Neural progenitor cell (in vitro differentiated cells): ENCODE results near the gene B3GNT9. TPM values are rescaled to one million over a fixed set of nuclear protein-coding genes. Genes with fewer than 3 reads are reported as not detected.

Source experiments
- DNase-seq: peaks from one replicate; pipeline ENCODE4 v3.0.0-alpha.2; 2016; ENCODE audit warnings: low spot score
- H2AFZ ChIP-seq: fragments of 200-600 bp; sonication (generic); replicated peaks from 2 replicates; pipeline ENCODE4 v1.6.1; 2016; ENCODE audit warnings: antibody characterized with exemption
- H3F3A ChIP-seq: fragments of 200-600 bp; sonication (generic); 2 replicates; pipeline ENCODE4 v1.6.1; 2016; ENCODE audit warnings: antibody characterized with exemption, low read depth
- H3K27ac ChIP-seq: fragments of 200-600 bp; sonication (generic); 2 replicates; pipeline ENCODE4 v1.5.1; 2016; ENCODE audit warnings: mild to moderate bottlenecking
- H3K27me3 ChIP-seq: fragments of 200-600 bp; sonication (generic); 2 replicates; pipeline ENCODE4 v1.6.1; 2016; ENCODE audit warnings: mild to moderate bottlenecking, moderate library complexity
- H3K36me3 ChIP-seq: fragments of 200-600 bp; sonication (generic); 2 replicates; pipeline ENCODE4 v1.5.1; 2016
- H3K4me1 ChIP-seq: fragments of 200-600 bp; sonication (generic); 2 replicates; pipeline ENCODE4 v1.6.1; 2016; ENCODE audit warnings: mixed run types
- H3K4me2 ChIP-seq: fragments of 200-600 bp; sonication (generic); 2 replicates; pipeline ENCODE4 v1.6.1; 2016
- H3K4me3 ChIP-seq: fragments of 200-600 bp; sonication (generic); 2 replicates; pipeline ENCODE4 v1.5.1; 2016
- H3K79me2 ChIP-seq: fragments of 200-600 bp; sonication (generic); 2 replicates; pipeline ENCODE4 v1.6.1; 2016; ENCODE audit warnings: low read depth
- H3K9ac ChIP-seq: fragments of 200-600 bp; sonication (generic); 2 replicates; pipeline ENCODE4 v1.6.1; 2016
- H3K9me3 ChIP-seq: fragments of 200-600 bp; sonication (generic); 2 replicates; pipeline ENCODE4 v1.5.1; 2016; ENCODE audit warnings: low read depth
- H4K20me1 ChIP-seq: fragments of 200-600 bp; sonication (generic); 2 replicates; pipeline ENCODE4 v1.6.1; 2016; ENCODE audit warnings: low read depth
- H3K27ac Mint-ChIP-seq: 3 replicates; pipeline ENCODE4 v1.8.0; 2021; ENCODE audit warnings: mixed read lengths
- H3K27me3 Mint-ChIP-seq: 2 replicates; pipeline ENCODE4 v1.8.0; 2022; ENCODE audit warnings: low read depth, mild to moderate bottlenecking, inconsistent platforms, moderate library complexity, mixed read lengths; ENCODE audit not compliant: insufficient read depth
- H3K36me3 Mint-ChIP-seq: 3 replicates; pipeline ENCODE4 v1.8.0; 2021; ENCODE audit warnings: mixed read lengths
- H3K4me1 Mint-ChIP-seq: 3 replicates; pipeline ENCODE4 v1.8.0; 2021; ENCODE audit warnings: mixed read lengths
- H3K4me3 Mint-ChIP-seq: 3 replicates; pipeline ENCODE4 v1.8.0; 2021; ENCODE audit warnings: mild to moderate bottlenecking, moderate library complexity, mixed read lengths
- H3K9me3 Mint-ChIP-seq: 3 replicates; pipeline ENCODE4 v1.8.0; 2020; ENCODE audit warnings: mixed read lengths
- CTCF ChIP-seq: fragments of 200-600 bp; sonication (generic); IDR thresholded peaks from 2 replicates; pipeline ENCODE4 v1.5.1; 2017; ENCODE audit warnings: antibody characterized with exemption, mild to moderate bottlenecking
- EZH2 ChIP-seq: fragments of 200-600 bp; sonication (generic); IDR thresholded peaks from 2 replicates; pipeline ENCODE4 v1.6.1; 2017; ENCODE audit warnings: antibody characterized with exemption, mild to moderate bottlenecking, moderate library complexity
- EZH2phosphoT487 ChIP-seq: fragments of 200-600 bp; sonication (generic); IDR thresholded peaks from 2 replicates; pipeline ENCODE4 v1.6.1; 2017; ENCODE audit warnings: antibody characterized with exemption
- total RNA-seq: library from RNA; depleted of rRNA; stranded (reverse); fragments of >200 nt; gene quantifications from 2 replicates; pipeline ENCODE4 v1.2.3, GENCODE V29; 2015; ENCODE audit warnings: low replicate concordance

The B3GNT9 gene
- total RNA-seq, 1 donor from 2014 or later, result 2.6 TPM

- no peak overlapping the region for H2AFZ ChIP-seq
- TF ChIP-seq EZH2phosphoT487, result no peak
- TF ChIP-seq CTCF, result no peak
- no peak for TF ChIP-seq EZH2
- H3K79me2 ChIP-seq, result peaks cover under 1% of the 10 kb centered on the region
These were observed 46.0 kb downstream of the B3GNT9 start for GRCh38 chr16:67104845-67105244.

GRCh38 chr16:67104061-67104460, 46.7 kb downstream of the B3GNT9 start:
- no peak overlapping the region for H3K9ac ChIP-seq
- no peak overlapping the region for H3K4me2 ChIP-seq
- no peak overlapping the region for H2AFZ ChIP-seq
- Mint-ChIP-seq H3K9me3 (no peaks in the 10 kb centered on the region), H3K4me1 (no peaks in the 10 kb centered on the region), H3K36me3 (peaks cover 10% of the 10 kb centered on the region), H3K27ac (no peak overlapping the region), H3K27me3 (peaks cover 6% of the 10 kb centered on the region), H3K4me3 (no peak overlapping the region)
- H4K20me1 ChIP-seq, result no peaks in the 10 kb centered on the region
- peak; percentile 50 for DNase-seq
- H3K9me3 ChIP-seq, result no peaks in the 10 kb centered on the region
- H3K27me3 ChIP-seq, result peaks cover 7% of the 10 kb centered on the region
- H3K4me1 ChIP-seq, result peaks cover 3% of the 10 kb centered on the region
- H3K4me3 ChIP-seq, result no peak overlapping the region
- TF ChIP-seq CTCF (peak; percentile 54), EZH2phosphoT487 (no peak), EZH2 (no peak)
- H3K27ac ChIP-seq, result no peak overlapping the region
- H3F3A ChIP-seq, result peaks cover 15% of the 10 kb centered on the region
- no peaks in the 10 kb centered on the region for H3K79me2 ChIP-seq
- H3K36me3 ChIP-seq, result no peaks in the 10 kb centered on the region

More at GRCh38 chr16:67104845-67105244, 46.0 kb downstream of the B3GNT9 start:
- Histone ChIP-seq H3K27ac (no peak overlapping the region), H3K27me3 (peaks cover 7% of the 10 kb centered on the region), H3K9me3 (no peaks in the 10 kb centered on the region), H3K4me2 (no peak overlapping the region), H3K9ac (no peak overlapping the region), H3F3A (peaks cover 18% of the 10 kb centered on the region), H4K20me1 (no peaks in the 10 kb centered on the region), H3K4me3 (no peak overlapping the region), H3K36me3 (no peaks in the 10 kb centered on the region), H3K4me1 (peaks cover 6% of the 10 kb centered on the region)
- Mint-ChIP-seq H3K27me3 (peaks cover 6% of the 10 kb centered on the region), H3K36me3 (peaks cover 10% of the 10 kb centered on the region), H3K9me3 (no peaks in the 10 kb centered on the region), H3K4me3 (no peak overlapping the region), H3K27ac (no peak overlapping the region), H3K4me1 (peaks cover 4% of the 10 kb centered on the region)
- DNase-seq, result no peak

GRCh38 chr16:67101311-67102082, 49.3 kb downstream of the B3GNT9 start:
- TF ChIP-seq EZH2 (no peak), CTCF (no peak), EZH2phosphoT487 (no peak)
- no peak for DNase-seq
- H3K9me3 Mint-ChIP-seq, result no peaks in the 10 kb centered on the region
- no peak overlapping the region for H3K9ac ChIP-seq
- no peaks in the 10 kb centered on the region for H3K79me2 ChIP-seq
- no peaks in the 10 kb centered on the region for H3K4me1 ChIP-seq
- H3K27ac Mint-ChIP-seq, result no peak overlapping the region
- no peaks in the 10 kb centered on the region for H3K4me1 Mint-ChIP-seq
- H3K4me3 Mint-ChIP-seq, result no peak overlapping the region
- no peaks in the 10 kb centered on the region for H3K27me3 ChIP-seq
- no peaks in the 10 kb centered on the region for H3K36me3 ChIP-seq
- H4K20me1 ChIP-seq, result no peaks in the 10 kb centered on the region
- no peaks in the 10 kb centered on the region for H3K27me3 Mint-ChIP-seq
- H3K36me3 Mint-ChIP-seq, result peaks cover 10% of the 10 kb centered on the region
- H3K4me2 ChIP-seq, result no peak overlapping the region
- H3K27ac ChIP-seq, result no peak overlapping the region
- H3F3A ChIP-seq, result peaks cover 11% of the 10 kb centered on the region
- H3K4me3 ChIP-seq, result no peak overlapping the region
- H2AFZ ChIP-seq, result no peak overlapping the region
- no peaks in the 10 kb centered on the region for H3K9me3 ChIP-seq
